ENCODE results near the gene ANO7.
A peak's percentile ranks its signal among the peaks of the same experiment; 100 is the strongest.

ANO7 gene

GRCh38 chr2:241157841-241158545 is 30.5 kb upstream of the ANO7 start:
- no peak for DNase-seq (ENCODE audit: low read depth)

GRCh38 chr2:241158546-241158900 is 30.0 kb upstream of the ANO7 start:
- DNase-seq (ENCODE audit: low read depth): no peak

GRCh38 chr2:241159116-241159515 is 29.4 kb upstream of the ANO7 start:
- no peak for DNase-seq (ENCODE audit: low read depth)

GRCh38 chr2:241160318-241160717 is 28.2 kb upstream of the ANO7 start:
- no peak for DNase-seq (ENCODE audit: low read depth)

GRCh38 chr2:241161646-241162281 is 26.7 kb upstream of the ANO7 start:
- peak; percentile 83 for DNase-seq (ENCODE audit: low read depth)

- no peak for DNase-seq (ENCODE audit: low read depth)
These were observed 24.8 kb upstream of the ANO7 start for GRCh38 chr2:241163601-241164118.

- no peak for DNase-seq (ENCODE audit: low read depth)
These were observed 20.1 kb upstream of the ANO7 start for GRCh38 chr2:241168366-241168765.

GRCh38 chr2:241173557-241173956 is 14.9 kb upstream of the ANO7 start:
- no peak for DNase-seq (ENCODE audit: low read depth)

- no peak for DNase-seq (ENCODE audit: low read depth)
These were observed 10.7 kb upstream of the ANO7 start for GRCh38 chr2:241177526-241178334.

GRCh38 chr2:241178961-241179360 is 9.5 kb upstream of the ANO7 start:
- no peak for DNase-seq (ENCODE audit: low read depth)

- DNase-seq (ENCODE audit: low read depth): no peak
These were observed 8.6 kb upstream of the ANO7 start for GRCh38 chr2:241179899-241180298.

GRCh38 chr2:241180495-241180894 is 8.0 kb upstream of the ANO7 start:
- no peak for DNase-seq (ENCODE audit: low read depth)

- DNase-seq (ENCODE audit: low read depth): no peak
These were observed 6.4 kb upstream of the ANO7 start for GRCh38 chr2:241182126-241182525.

GRCh38 chr2:241182531-241183133 is 5.8 kb upstream of the ANO7 start:
- DNase-seq (ENCODE audit: low read depth): no peak

- no peak for DNase-seq (ENCODE audit: low read depth)
These were observed 5.3 kb upstream of the ANO7 start for GRCh38 chr2:241183221-241183620.

GRCh38 chr2:241184901-241185300 is 3.6 kb upstream of the ANO7 start:
- no peak for DNase-seq (ENCODE audit: low read depth)

- DNase-seq (ENCODE audit: low read depth): no peak
These were observed 2.5 kb upstream of the ANO7 start for GRCh38 chr2:241185961-241186360.

GRCh38 chr2:241187101-241187917 is 1.2 kb upstream of the ANO7 start:
- no peak for DNase-seq (ENCODE audit: low read depth)

- DNase-seq (ENCODE audit: low read depth): no peak
These were observed 601 bp upstream of the ANO7 start for GRCh38 chr2:241187918-241188234.

- DNase-seq (ENCODE audit: low read depth): no peak
These were observed 797 bp downstream of the ANO7 start for GRCh38 chr2:241189093-241189855.

GRCh38 chr2:241189856-241190201 is 1.4 kb downstream of the ANO7 start:
- DNase-seq (ENCODE audit: low read depth): no peak

Measured in GM04504 (cell line).